H9 (cell line): ENCODE results near the gene SPATS2. TPM values are rescaled to one million over a fixed set of nuclear protein-coding genes. Genes with fewer than 3 reads are reported as not detected.
A peak's percentile ranks its signal among the peaks of the same experiment; 100 is the strongest.

ENCODE experiments used
- DNase-seq: peaks from one replicate; pipeline ENCODE4 v3.0.0-alpha.2; 2017
- H2AFZ ChIP-seq: one replicate; pipeline ENCODE4 v1.6.1; 2013; ENCODE audit warnings: mild to moderate bottlenecking, low read length, control low read depth, moderate library complexity
- H2AK5ac ChIP-seq: 2 replicates; pipeline ENCODE4 v1.6.1; 2013; ENCODE audit warnings: low read length, control low read depth, mixed read lengths; ENCODE audit not compliant: insufficient read length
- H2BK120ac ChIP-seq: one replicate; pipeline ENCODE4 v1.6.1; 2013; ENCODE audit warnings: low read depth, mild to moderate bottlenecking, low read length, control low read depth, inconsistent platforms; ENCODE audit not compliant: poor library complexity, severe bottlenecking
- H2BK12ac ChIP-seq: 2 replicates; pipeline ENCODE4 v1.6.1; 2013; ENCODE audit warnings: low read length, control low read depth, mixed read lengths, low read depth; ENCODE audit not compliant: insufficient read length
- H2BK15ac ChIP-seq: 2 replicates; pipeline ENCODE4 v1.6.1; 2013; ENCODE audit warnings: low read depth, low read length, control low read depth
- H2BK20ac ChIP-seq: one replicate; pipeline ENCODE4 v1.6.1; 2013; ENCODE audit warnings: low read depth, mild to moderate bottlenecking, low read length, control low read depth, inconsistent platforms; ENCODE audit not compliant: poor library complexity, severe bottlenecking
- H2BK5ac ChIP-seq: 2 replicates; pipeline ENCODE4 v1.6.1; 2013; ENCODE audit warnings: low read length, control low read depth, mixed read lengths; ENCODE audit not compliant: insufficient read length
- H3K14ac ChIP-seq: 2 replicates; pipeline ENCODE4 v1.6.1; 2013; ENCODE audit warnings: low read length, control low read depth; ENCODE audit not compliant: insufficient read depth
- H3K18ac ChIP-seq: 2 replicates; pipeline ENCODE4 v1.6.1; 2013; ENCODE audit warnings: low read depth, mild to moderate bottlenecking, mixed read lengths, low read length, control low read depth; ENCODE audit not compliant: insufficient read length
- H3K23ac ChIP-seq: 2 replicates; pipeline ENCODE4 v1.6.1; 2013; ENCODE audit warnings: low read length, control low read depth, mixed read lengths, low read depth; ENCODE audit not compliant: insufficient read length
- H3K23me2 ChIP-seq: 2 replicates; pipeline ENCODE4 v1.6.1; 2013; ENCODE audit warnings: low read depth, mild to moderate bottlenecking, mixed read lengths, low read length, control low read depth; ENCODE audit not compliant: insufficient read length, poor library complexity, severe bottlenecking
- H3K27ac ChIP-seq: 2 replicates; pipeline ENCODE4 v1.5.1; 2013; ENCODE audit warnings: low read length, control low read depth, mixed read lengths, low read depth; ENCODE audit not compliant: insufficient read length
- H3K27me3 ChIP-seq: 2 replicates; pipeline ENCODE4 v1.6.1; 2013; ENCODE audit warnings: low read length, control low read depth, inconsistent platforms; ENCODE audit not compliant: insufficient read depth
- H3K4ac ChIP-seq: 2 replicates; pipeline ENCODE4 v1.6.1; 2013; ENCODE audit warnings: low read depth, mild to moderate bottlenecking, control low read depth, inconsistent platforms, low read length, moderate library complexity
- H3K4me1 ChIP-seq: 2 replicates; pipeline ENCODE4 v1.6.1; 2013; ENCODE audit warnings: low read length, control low read depth, inconsistent platforms; ENCODE audit not compliant: insufficient read depth
- H3K4me2 ChIP-seq: 2 replicates; pipeline ENCODE4 v1.6.1; 2013; ENCODE audit warnings: low read length, control low read depth, mixed read lengths; ENCODE audit not compliant: insufficient read length, insufficient read depth
- H3K56ac ChIP-seq: 2 replicates; pipeline ENCODE4 v1.6.1; 2013; ENCODE audit warnings: low read depth, mild to moderate bottlenecking, mixed read lengths, low read length, control low read depth; ENCODE audit not compliant: insufficient read length
- H3K79me1 ChIP-seq: 2 replicates; pipeline ENCODE4 v1.6.1; 2013; ENCODE audit warnings: low read depth, mild to moderate bottlenecking, moderate library complexity, low read length, control low read depth, inconsistent platforms; ENCODE audit not compliant: insufficient read depth, poor library complexity, severe bottlenecking
- H3K79me2 ChIP-seq: 2 replicates; pipeline ENCODE4 v1.6.1; 2013; ENCODE audit warnings: low read length, control low read depth, inconsistent platforms; ENCODE audit not compliant: insufficient read depth
- H3K9ac ChIP-seq: 2 replicates; pipeline ENCODE4 v1.6.1; 2013; ENCODE audit warnings: low read length, control low read depth, mixed read lengths; ENCODE audit not compliant: insufficient read length; ENCODE audit errors: extremely low read depth
- H3K9me3 ChIP-seq: one replicate; pipeline ENCODE4 v1.6.1; 2013; ENCODE audit warnings: low read depth, low read length, inconsistent platforms; ENCODE audit not compliant: control insufficient read depth
- H3T11ph ChIP-seq: one replicate; pipeline ENCODE4 v1.6.1; 2013; ENCODE audit warnings: mild to moderate bottlenecking, low read length, control low read depth, inconsistent platforms
- H4K20me1 ChIP-seq: one replicate; pipeline ENCODE4 v1.6.1; 2013; ENCODE audit not compliant: control insufficient read depth, insufficient read length, insufficient read depth
- H4K5ac ChIP-seq: 2 replicates; pipeline ENCODE4 v1.6.1; 2013; ENCODE audit warnings: low read depth, mild to moderate bottlenecking, mixed read lengths, low read length, control low read depth; ENCODE audit not compliant: insufficient read length
- H4K8ac ChIP-seq: replicated peaks from 2 replicates; pipeline ENCODE4 v1.6.1; 2013; ENCODE audit warnings: low read length, control low read depth, mixed read lengths, low read depth; ENCODE audit not compliant: insufficient read length
- H4K91ac ChIP-seq: 2 replicates; pipeline ENCODE4 v1.6.1; 2013; ENCODE audit warnings: low read depth, mild to moderate bottlenecking, moderate library complexity, mixed read lengths, low read length, control low read depth; ENCODE audit not compliant: insufficient read length
- H3K27ac Mint-ChIP-seq, 3 experiments: 2 replicates in 2 of 3; 3 replicates in 1 of 3; pipeline ENCODE4 v1.8.0; 2020 to 2021; ENCODE audit warnings: mixed read lengths in 3 of 3, mild to moderate bottlenecking in 1 of 3, moderate library complexity in 1 of 3
- H3K27me3 Mint-ChIP-seq: 2 replicates; pipeline ENCODE4 v1.8.0; 2021; ENCODE audit warnings: low read depth, mild to moderate bottlenecking, moderate library complexity, mixed read lengths
- H3K36me3 Mint-ChIP-seq, 3 experiments: 2 replicates in 2 of 3; 3 replicates in 1 of 3; pipeline ENCODE4 v1.8.0; 2020 to 2021; ENCODE audit warnings: low read depth in 3 of 3, mixed read lengths in 3 of 3; ENCODE audit not compliant: insufficient read depth in 1 of 3
- H3K4me1 Mint-ChIP-seq, 2 experiments: 2 replicates each; pipeline ENCODE4 v1.8.0; 2020; ENCODE audit warnings: mixed read lengths in 2 of 2
- H3K4me3 Mint-ChIP-seq, 2 experiments: 2 replicates in 1 of 2; 3 replicates in 1 of 2; pipeline ENCODE4 v1.8.0; 2020 to 2021; ENCODE audit warnings: mild to moderate bottlenecking in 2 of 2, mixed read lengths in 2 of 2, moderate library complexity in 1 of 2
- H3K9me3 Mint-ChIP-seq, 2 experiments: 2 replicates in 1 of 2; 3 replicates in 1 of 2; pipeline ENCODE4 v1.8.0; 2020; ENCODE audit warnings: mild to moderate bottlenecking in 2 of 2, mixed read lengths in 2 of 2, moderate library complexity in 1 of 2
- WGBS: extraction: QIAGEN DNeasy Blood & Tissue Kit; methylation state at CpG from one replicate; pipeline ENCODE4 v1.1.7; 2013; ENCODE audit warnings: missing lambda C conversion rate, low lambda C conversion rate, mixed read lengths; ENCODE audit not compliant: insufficient read length; ENCODE audit errors: extremely low coverage; 5-methylcytosine and 5-hydroxymethylcytosine counted together
- total RNA-seq: library from RNA; stranded (reverse); gene quantifications from 2 replicates; pipeline ENCODE4 v1.2.1, GENCODE V29; 2021
- TF ChIP-seq, protein P1 (sequence below): fragments of 200-600 bp; sonication (generic); conservative IDR thresholded peaks from 3 replicates; pipeline ENCODE4 v1.8.0; 2021; ENCODE audit warnings: antibody characterized with exemption, mild to moderate bottlenecking

SPATS2 gene
- total RNA-seq, 1 experiment from 2014 or later: 17.1 TPM

DNA sequence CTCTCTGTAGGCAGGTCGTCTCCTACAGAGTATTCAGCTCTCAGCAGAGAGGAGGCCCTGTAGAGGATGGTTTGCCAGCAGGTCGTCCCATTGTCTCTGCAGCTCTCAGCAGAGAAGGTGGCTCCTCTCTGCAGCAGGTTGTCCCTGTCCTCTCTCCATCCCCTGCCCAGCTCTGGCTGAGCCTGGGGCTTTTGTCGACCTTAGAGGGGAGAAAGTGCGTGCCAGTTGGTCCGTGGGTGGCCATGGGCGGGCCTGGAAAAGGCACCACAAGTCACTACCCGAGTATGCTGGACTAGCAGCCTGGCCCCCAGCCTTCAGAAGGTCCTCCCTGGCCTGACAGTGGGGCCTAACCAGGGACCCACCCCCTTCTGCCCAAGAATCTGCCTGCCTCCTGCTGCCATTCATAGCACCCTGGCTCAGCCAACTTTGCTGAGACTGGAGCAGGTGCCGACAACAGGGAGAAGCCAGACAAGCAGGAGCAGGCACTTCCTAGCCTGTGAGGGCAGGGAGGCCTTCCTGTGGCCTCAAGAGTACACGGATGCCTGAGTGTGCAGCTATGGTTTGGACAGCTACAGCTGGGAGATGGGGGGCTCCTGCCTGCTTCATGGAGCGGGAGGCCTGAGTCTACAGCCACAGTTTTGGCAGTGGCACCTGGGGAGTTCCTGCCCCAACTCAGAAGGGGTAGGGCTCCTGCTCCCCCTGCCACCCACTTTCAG is 111.8 kb downstream of the SPATS2 start:
- no peaks in the 10 kb centered on the region; the same call in 1 of the 2 replicates for H3K4me1 ChIP-seq
- peak; percentile 64 for DNase-seq

More for the DNA sequence above, 111.8 kb downstream of the SPATS2 start:
- H2BK15ac ChIP-seq: no peak overlapping the region
- H3K27me3 ChIP-seq: no peaks in the 10 kb centered on the region
- no peaks in the 10 kb centered on the region for H3K23me2 ChIP-seq
- Mint-ChIP-seq H3K27ac (peak overlapping the region in 1 of 3 experiments; percentile 88; a peak in 2 of 7 replicates), H3K36me3 (peaks cover 1 to 6% (median 4%) of the 10 kb centered on the region in 3 experiments; a peak in 6 of 7 replicates), H3K4me1 (peaks cover 44 to 47% of the 10 kb centered on the region in 2 experiments), H3K27me3 (no peaks in the 10 kb centered on the region), H3K9me3 (no peaks in the 10 kb centered on the region), H3K4me3 (no peak overlapping the region)
- H3K4ac ChIP-seq: no peak overlapping the region
- H2BK12ac ChIP-seq: no peak overlapping the region
- no peak overlapping the region for H3K4me2 ChIP-seq
- H3K27ac ChIP-seq: no peak overlapping the region
- no peaks in the 10 kb centered on the region for H3K9me3 ChIP-seq
- no peak overlapping the region for H3K9ac ChIP-seq
- TF ChIP-seq, protein P1, sequence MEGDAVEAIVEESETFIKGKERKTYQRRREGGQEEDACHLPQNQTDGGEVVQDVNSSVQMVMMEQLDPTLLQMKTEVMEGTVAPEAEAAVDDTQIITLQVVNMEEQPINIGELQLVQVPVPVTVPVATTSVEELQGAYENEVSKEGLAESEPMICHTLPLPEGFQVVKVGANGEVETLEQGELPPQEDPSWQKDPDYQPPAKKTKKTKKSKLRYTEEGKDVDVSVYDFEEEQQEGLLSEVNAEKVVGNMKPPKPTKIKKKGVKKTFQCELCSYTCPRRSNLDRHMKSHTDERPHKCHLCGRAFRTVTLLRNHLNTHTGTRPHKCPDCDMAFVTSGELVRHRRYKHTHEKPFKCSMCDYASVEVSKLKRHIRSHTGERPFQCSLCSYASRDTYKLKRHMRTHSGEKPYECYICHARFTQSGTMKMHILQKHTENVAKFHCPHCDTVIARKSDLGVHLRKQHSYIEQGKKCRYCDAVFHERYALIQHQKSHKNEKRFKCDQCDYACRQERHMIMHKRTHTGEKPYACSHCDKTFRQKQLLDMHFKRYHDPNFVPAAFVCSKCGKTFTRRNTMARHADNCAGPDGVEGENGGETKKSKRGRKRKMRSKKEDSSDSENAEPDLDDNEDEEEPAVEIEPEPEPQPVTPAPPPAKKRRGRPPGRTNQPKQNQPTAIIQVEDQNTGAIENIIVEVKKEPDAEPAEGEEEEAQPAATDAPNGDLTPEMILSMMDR: no peak
- H4K91ac ChIP-seq: no peak overlapping the region
- H4K5ac ChIP-seq: no peak overlapping the region
- no peak overlapping the region for H3T11ph ChIP-seq
- no peaks in the 10 kb centered on the region for H4K20me1 ChIP-seq
- no peak overlapping the region for H2BK5ac ChIP-seq
- no peak overlapping the region for H2AK5ac ChIP-seq
- WGBS: no CpG with 5 or more reads among the region's 10 CpGs
- H2BK120ac ChIP-seq: no peak overlapping the region
- H4K8ac ChIP-seq: no peak overlapping the region
- no peak overlapping the region for H2BK20ac ChIP-seq
- no peak overlapping the region for H3K18ac ChIP-seq
- no peak overlapping the region for H3K23ac ChIP-seq
- no peaks in the 10 kb centered on the region for H3K79me2 ChIP-seq
- no peaks in the 10 kb centered on the region for H3K79me1 ChIP-seq
- H2AFZ ChIP-seq: no peak overlapping the region
- H3K56ac ChIP-seq: no peak overlapping the region
- H3K14ac ChIP-seq: no peak overlapping the region; the same call in 1 of the 2 replicates
